Activated B cell treated with CpG ODN at 0.5 μM for 24 hours (primary cell): Measurements from ENCODE around the gene JADE1. TPM values are rescaled to one million over a fixed set of nuclear protein-coding genes. Genes with fewer than 3 reads are reported as not detected.

Experiments
- ATAC-seq: fragments of 200-7000 bp; cut with Tn5 transposase; one replicate; pipeline ENCODE4 v1.10.0; 2021; ENCODE audit warnings: low read depth, mild to moderate bottlenecking, moderate library complexity
- CTCF ChIA-PET: fragments of 350-600 bp; sonication (Branson Sonifier 250); formaldehyde crosslinking; loops from one replicate; lab custom pipeline; 2021; ENCODE audit warnings: antibody characterized with exemption; lab: Charles Lee
- POLR2A ChIA-PET: fragments of 350-600 bp; sonication (Branson Sonifier 250); formaldehyde crosslinking; loops from one replicate; lab custom pipeline; 2021; ENCODE audit warnings: antibody characterized with exemption; lab: Charles Lee
- DNase-seq: peaks from one replicate; pipeline ENCODE4 v3.0.0; 2022
- H3K27ac Mint-ChIP-seq: one replicate; pipeline ENCODE4 v1.8.0; 2020; ENCODE audit warnings: mixed read lengths
- H3K27me3 Mint-ChIP-seq: one replicate; pipeline ENCODE4 v1.8.0; 2021; ENCODE audit warnings: mixed read lengths
- H3K36me3 Mint-ChIP-seq: one replicate; pipeline ENCODE4 v1.8.0; 2021; ENCODE audit warnings: low read depth, mixed read lengths
- H3K4me1 Mint-ChIP-seq: one replicate; pipeline ENCODE4 v1.8.0; 2021; ENCODE audit warnings: mixed read lengths
- H3K4me3 Mint-ChIP-seq: one replicate; pipeline ENCODE4 v1.8.0; 2020; ENCODE audit warnings: mild to moderate bottlenecking, mixed read lengths
- H3K9me3 Mint-ChIP-seq: one replicate; pipeline ENCODE4 v1.8.0; 2020; ENCODE audit warnings: mixed read lengths
- intact Hi-C: fragments of 100-400 bp; cut with micrococcal nuclease; formaldehyde crosslinking; loops from one replicate; pipeline ENCODE4 v1.15.1; 2024
- total RNA-seq: library from RNA; stranded (reverse); gene quantifications from 2 replicates; pipeline ENCODE4 v1.2.3, GENCODE V29; 2022
- TF ChIP-seq, protein P1 (sequence below): fragments of 200-600 bp; IDR thresholded peaks from one replicate; pipeline ENCODE4 v1.8.0; 2022; ENCODE audit warnings: antibody characterized with exemption, mild to moderate bottlenecking

The JADE1 gene
- total RNA-seq, 1 donor from 2014 or later = 29.2 TPM

DNA sequence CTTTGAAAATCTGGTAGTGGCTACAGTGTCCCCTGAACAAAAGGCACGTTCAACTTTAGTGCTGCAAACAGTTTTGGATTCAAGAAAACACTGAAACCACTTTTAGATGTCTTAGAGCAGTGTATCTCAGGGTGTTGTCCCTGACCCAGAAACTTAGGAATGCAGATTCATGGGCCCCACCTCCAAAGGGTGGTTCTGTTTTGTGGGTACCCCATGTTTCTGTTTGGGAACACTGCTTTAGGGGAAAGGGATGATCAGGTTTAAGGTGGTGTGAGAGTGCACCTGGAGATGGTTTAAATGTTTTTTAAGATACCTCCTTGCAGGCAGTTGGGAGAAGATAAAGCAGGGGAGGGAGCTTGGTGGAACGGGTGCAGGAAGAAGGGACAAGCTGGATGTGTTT is 55.6 kb downstream of the JADE1 start:
- H3K27ac Mint-ChIP-seq = no peak overlapping the region
- H3K27me3 Mint-ChIP-seq = no peaks in the 10 kb centered on the region
- ChIA-PET POLR2A (no interaction called here), CTCF (interaction anchor here (0.6 kb wide), 1 partner anchor 11 kb away, joined by 3 read pairs; no protein-coding TSS in a partner anchor)
- no peak overlapping the region for H3K4me3 Mint-ChIP-seq
- H3K4me1 Mint-ChIP-seq = peaks cover 33% of the 10 kb centered on the region
- peaks cover 81% of the 10 kb centered on the region for H3K36me3 Mint-ChIP-seq
- no peaks in the 10 kb centered on the region for H3K9me3 Mint-ChIP-seq
- TF ChIP-seq, protein P1, sequence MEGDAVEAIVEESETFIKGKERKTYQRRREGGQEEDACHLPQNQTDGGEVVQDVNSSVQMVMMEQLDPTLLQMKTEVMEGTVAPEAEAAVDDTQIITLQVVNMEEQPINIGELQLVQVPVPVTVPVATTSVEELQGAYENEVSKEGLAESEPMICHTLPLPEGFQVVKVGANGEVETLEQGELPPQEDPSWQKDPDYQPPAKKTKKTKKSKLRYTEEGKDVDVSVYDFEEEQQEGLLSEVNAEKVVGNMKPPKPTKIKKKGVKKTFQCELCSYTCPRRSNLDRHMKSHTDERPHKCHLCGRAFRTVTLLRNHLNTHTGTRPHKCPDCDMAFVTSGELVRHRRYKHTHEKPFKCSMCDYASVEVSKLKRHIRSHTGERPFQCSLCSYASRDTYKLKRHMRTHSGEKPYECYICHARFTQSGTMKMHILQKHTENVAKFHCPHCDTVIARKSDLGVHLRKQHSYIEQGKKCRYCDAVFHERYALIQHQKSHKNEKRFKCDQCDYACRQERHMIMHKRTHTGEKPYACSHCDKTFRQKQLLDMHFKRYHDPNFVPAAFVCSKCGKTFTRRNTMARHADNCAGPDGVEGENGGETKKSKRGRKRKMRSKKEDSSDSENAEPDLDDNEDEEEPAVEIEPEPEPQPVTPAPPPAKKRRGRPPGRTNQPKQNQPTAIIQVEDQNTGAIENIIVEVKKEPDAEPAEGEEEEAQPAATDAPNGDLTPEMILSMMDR = no peak
- no peak for ATAC-seq
- intact Hi-C loops = no loop called here
- no peak for DNase-seq

DNA sequence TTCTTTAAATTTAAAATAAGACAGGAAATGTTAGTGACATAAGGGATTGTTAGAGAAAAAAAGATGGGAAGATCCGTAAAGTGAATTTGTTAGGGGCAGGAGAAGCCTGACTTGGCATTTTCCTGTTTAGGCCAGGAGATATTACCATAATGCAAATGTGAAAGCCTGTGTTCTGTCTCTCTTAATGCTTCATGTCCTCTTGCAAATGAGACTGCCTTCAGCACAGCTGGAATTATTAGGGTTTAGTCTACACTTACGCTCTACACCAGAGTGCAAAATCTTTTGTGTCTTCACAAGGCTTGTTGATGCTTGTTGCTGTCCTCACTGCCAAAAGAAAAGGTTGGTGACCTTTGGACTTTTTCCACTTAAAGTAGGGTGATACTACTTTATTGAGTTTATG is 56.8 kb downstream of the JADE1 start:
- ATAC-seq = no peak
- Mint-ChIP-seq H3K36me3 (peaks cover 82% of the 10 kb centered on the region), H3K9me3 (no peaks in the 10 kb centered on the region), H3K4me3 (no peak overlapping the region), H3K4me1 (peaks cover 33% of the 10 kb centered on the region), H3K27ac (no peak overlapping the region), H3K27me3 (no peaks in the 10 kb centered on the region)
- POLR2A ChIA-PET = no interaction called here
- no peak for DNase-seq
- CTCF ChIA-PET = no interaction called here
- TF ChIP-seq, protein P1 = no peak
- intact Hi-C loops = no loop called here

DNA sequence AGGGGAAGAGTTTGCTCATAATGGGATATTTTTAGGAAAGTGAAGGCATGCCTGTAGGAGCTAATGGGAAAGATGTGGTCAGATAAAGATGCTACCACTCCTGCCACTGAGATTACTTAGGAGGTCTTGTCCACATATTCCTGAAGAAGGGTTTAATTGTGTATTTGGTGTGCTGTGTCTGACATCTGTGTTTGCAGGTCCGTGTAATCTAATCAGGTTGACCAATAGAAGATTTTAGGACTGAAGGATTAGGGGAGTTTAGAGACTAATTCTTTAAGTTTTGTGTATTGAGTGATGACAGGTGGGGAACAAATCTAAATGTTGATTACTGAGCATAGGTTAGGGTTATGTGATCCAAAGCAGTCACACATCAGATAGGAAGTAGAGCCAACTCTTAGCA is 57.2 kb downstream of the JADE1 start:
- intact Hi-C loops = no loop called here
- no peaks in the 10 kb centered on the region for H3K9me3 Mint-ChIP-seq
- DNase-seq (no peak), ATAC-seq (no peak)
- ChIA-PET CTCF (no interaction called here), POLR2A (no interaction called here)
- H3K4me3 Mint-ChIP-seq = no peak overlapping the region
- peaks cover 83% of the 10 kb centered on the region for H3K36me3 Mint-ChIP-seq
- H3K27ac Mint-ChIP-seq = no peak overlapping the region
- TF ChIP-seq, protein P1 = no peak
- H3K27me3 Mint-ChIP-seq = no peaks in the 10 kb centered on the region
- peaks cover 30% of the 10 kb centered on the region for H3K4me1 Mint-ChIP-seq

DNA sequence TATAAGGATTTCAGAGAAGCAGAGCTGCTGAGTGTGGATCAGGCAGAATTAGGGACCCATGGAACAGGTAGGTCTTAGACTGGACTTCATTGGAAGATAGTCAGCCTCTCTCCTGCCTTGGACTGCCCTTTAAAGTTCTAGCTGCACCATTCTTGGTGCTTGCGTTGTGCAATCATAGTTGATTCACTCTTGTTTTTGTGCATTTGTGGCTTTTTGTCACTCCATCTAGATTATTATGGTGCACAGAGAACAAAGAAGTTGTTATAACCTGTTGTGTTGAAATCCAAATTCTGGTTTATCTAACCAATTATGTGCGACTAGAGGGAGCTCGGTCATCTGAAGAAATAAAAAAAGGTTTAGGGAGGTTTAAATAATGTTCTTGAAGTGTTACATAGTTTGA is 59.3 kb downstream of the JADE1 start:
- TF ChIP-seq, protein P1 = no peak
- no peaks in the 10 kb centered on the region for H3K27me3 Mint-ChIP-seq
- POLR2A ChIA-PET = no interaction called here
- CTCF ChIA-PET = no interaction called here
- no peak for ATAC-seq
- no peak overlapping the region for H3K27ac Mint-ChIP-seq
- intact Hi-C loops = no loop called here
- H3K9me3 Mint-ChIP-seq = no peaks in the 10 kb centered on the region
- peaks cover 10% of the 10 kb centered on the region for H3K4me1 Mint-ChIP-seq
- no peak for DNase-seq
- H3K36me3 Mint-ChIP-seq = peaks cover 85% of the 10 kb centered on the region
- no peak overlapping the region for H3K4me3 Mint-ChIP-seq

DNA sequence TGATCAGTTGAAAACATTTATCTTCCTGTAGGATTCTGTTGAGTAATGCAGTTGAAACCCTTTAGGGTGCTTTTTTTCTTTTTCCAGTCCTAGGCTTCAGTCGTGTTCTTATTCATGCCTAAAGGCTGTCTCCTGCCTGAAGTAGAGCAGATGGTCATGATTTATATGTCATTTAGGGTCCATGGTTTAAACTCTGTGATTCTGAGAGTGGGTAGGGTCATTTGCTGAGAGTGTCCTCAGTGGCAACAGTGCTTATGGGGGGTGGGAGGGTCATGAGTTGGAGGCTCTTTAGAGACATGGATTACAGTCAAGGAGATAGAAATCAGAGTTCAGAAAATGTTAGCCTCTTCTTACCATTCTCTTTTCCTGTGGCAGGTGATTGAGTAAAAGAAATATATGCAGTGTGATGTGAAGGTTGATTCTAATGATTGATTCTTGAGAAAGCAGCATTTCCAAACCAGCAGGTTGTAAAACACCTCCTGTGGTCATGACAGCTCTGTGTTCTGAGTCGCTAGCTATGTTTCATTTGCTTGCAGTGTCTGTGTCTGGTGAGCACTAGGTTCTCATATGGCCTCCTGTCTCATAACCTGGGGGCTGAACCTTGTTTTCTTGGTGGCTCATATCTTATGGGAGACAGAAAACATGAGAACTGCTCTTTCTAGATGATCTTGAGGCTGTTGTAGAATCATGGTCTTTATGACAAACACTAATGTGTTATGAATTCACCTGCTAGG is 60.4 kb downstream of the JADE1 start:
- Mint-ChIP-seq H3K27me3 (no peaks in the 10 kb centered on the region), H3K9me3 (no peaks in the 10 kb centered on the region), H3K4me1 (peaks cover 10% of the 10 kb centered on the region), H3K4me3 (no peak overlapping the region), H3K27ac (no peak overlapping the region), H3K36me3 (peaks cover 84% of the 10 kb centered on the region)
- TF ChIP-seq, protein P1 = no peak
- CTCF ChIA-PET = interaction anchor here (1.0 kb wide), 1 partner anchor 678 kb away, joined by 5 read pairs; no protein-coding TSS in a partner anchor
- no peak for DNase-seq
- no peak for ATAC-seq
- POLR2A ChIA-PET = no interaction called here
- intact Hi-C loops = no loop called here
